ENCODE data around the gene SLAMF1.
"Not testable (repeated sequence)": the region's sequence is repeated elsewhere in the genome, so short reads cannot be mapped to it uniquely, and the experiment has no call there.

SLAMF1 gene

GRCh38 chr1:160559437-160559836 is 87.4 kb downstream of the SLAMF1 start:
- DNase-seq (ENCODE audit: low spot score): not testable (repeated sequence)

GRCh38 chr1:160558660-160559380 is 88.0 kb downstream of the SLAMF1 start:
- DNase-seq (ENCODE audit: low spot score): no peak
